ENCODE measurements around the gene KCNJ11. TPM values are rescaled to one million over a fixed set of nuclear protein-coding genes. Genes with fewer than 3 reads are reported as not detected.

Gene KCNJ11
- total and polyA plus RNA-seq, 10 of the 15 experiments (the other 5 are each of a cell fraction or from before 2014, with no cell fraction given) = 0.06 to 0.56 (median 0.21) TPM; not detected in 6

- DNase-seq (ENCODE audit: low read depth, low spot score) = no peak
- no peaks in the 10 kb centered on the region for H3K4me1 ChIP-seq (ENCODE audit: control insufficient read depth, insufficient read depth, low read length)
- H3K9me3 ChIP-seq (replicated peaks; ENCODE audit: control insufficient read depth, insufficient read depth, low read length) = peaks cover 4% of the 10 kb centered on the region; the same call in 2 of the 3 replicates
- RAD21 ChIA-PET (ENCODE audit: unreplicated experiment) = interaction anchor here (0.8 kb wide), 1 partner anchor 149 kb away, joined by 3 read pairs; no protein-coding TSS in a partner anchor
- no TSS peak for BruUV-seq (replicated peaks)
- no peak overlapping the region for H3K4me3 ChIP-seq
- H3K36me3 ChIP-seq (ENCODE audit: control insufficient read depth in 2 of 2, insufficient read depth in 2 of 2, low read length in 1 of 2) = no peaks in the 10 kb centered on the region
- H2AFZ ChIP-seq (ENCODE audit: control insufficient read depth, low read depth, low read length) = no peak overlapping the region
- no peak overlapping the region for H3K4me2 ChIP-seq (ENCODE audit: control insufficient read depth, insufficient read depth)
- H3K79me2 ChIP-seq (ENCODE audit: control insufficient read depth, insufficient read depth, low read length) = no peaks in the 10 kb centered on the region
- POLR2A ChIA-PET = no interaction called here
- 24% methylated on average over 7 of the region's 7 CpGs for WGBS (ENCODE audit: insufficient coverage, insufficient replicate concordance, low lambda C conversion rate, missing lambda C conversion rate)
- H3K27me3 ChIP-seq (replicated peaks in 1 of 2; ENCODE audit: control insufficient read depth in 2 of 2, insufficient read depth in 2 of 2, low read length in 1 of 2) = peaks cover 0 to 2% of the 10 kb centered on the region in 2 experiments; a peak in 1 of 4 replicates
- no peak for FAIRE-seq
- ATAC-seq = no peak
- no peak overlapping the region for H3K9ac ChIP-seq (ENCODE audit: control insufficient read depth, insufficient read depth, low read length)
- no peak overlapping the region for H3K27ac ChIP-seq (ENCODE audit: control insufficient read depth, insufficient read depth)
- SMC1A ChIA-PET (ENCODE audit: uncharacterized antibody, unreplicated experiment) = interaction anchor here (1.7 kb wide), 1 partner anchor 52 kb away, joined by 3 read pairs; no protein-coding TSS in a partner anchor
- CTCF ChIA-PET = interaction anchor here (0.9 to 1.1 kb wide), 3 partner anchors 146 to 149 kb away, joined by 3 to 4 read pairs (median 4); no protein-coding TSS in a partner anchor
- intact Hi-C loops (cut with micrococcal nuclease; ENCODE audit: unreplicated experiment) (no loop called here), in situ Hi-C loops (cut with MboI) (loop anchor here (10.0 kb wide), 1 partner anchor 125 kb away; no protein-coding TSS in a partner anchor)
- H4K20me1 ChIP-seq (ENCODE audit: control insufficient read depth, insufficient read depth) = no peaks in the 10 kb centered on the region; the same call in 1 of the 2 replicates
- no peak for TF ChIP-seq YY1 (IDR thresholded peaks at IDR 0.05; ENCODE audit: low read depth, low read length)
- no peak for TF ChIP-seq SMC3 (IDR thresholded peaks at IDR 0.05; ENCODE audit: borderline replicate concordance, low read length)
- no peak for TF ChIP-seq RBBP5 (conservative IDR thresholded peaks at IDR 0.05)
- TF ChIP-seq ASH2L (IDR thresholded peaks at IDR 0.05; ENCODE audit: borderline replicate concordance, low read depth) = no peak
- TF ChIP-seq WRNIP1 (IDR thresholded peaks at IDR 0.05; ENCODE audit: borderline replicate concordance, low read depth, low read length) = no peak
- no peak for TF ChIP-seq PKNOX1 (IDR thresholded peaks at IDR 0.05)
- no peak for TF ChIP-seq SPI1 (IDR thresholded peaks at IDR 0.05; ENCODE audit: borderline replicate concordance, insufficient read depth, low read depth, low read length)
- TF ChIP-seq NFYB (IDR thresholded peaks at IDR 0.05; ENCODE audit: insufficient read depth, low read depth, low read length) = no peak
- no peak for TF ChIP-seq NFXL1 (IDR thresholded peaks at IDR 0.05; ENCODE audit: borderline replicate concordance)
- no peak for TF ChIP-seq RAD21 (IDR thresholded peaks at IDR 0.05; ENCODE audit: insufficient read depth, low read depth, low read length)
- TF ChIP-seq POLR2AphosphoS2 (IDR thresholded peaks at IDR 0.05; ENCODE audit: low read depth, low read length) = no peak
- no peak for TF ChIP-seq ATF7 (IDR thresholded peaks at IDR 0.05; ENCODE audit: low read depth)
- no peak for TF ChIP-seq ETV6 (conservative IDR thresholded peaks at IDR 0.05 in 1 of 2, IDR thresholded peaks at IDR 0.05 in 1 of 2; ENCODE audit: borderline replicate concordance in 1 of 2, low read depth in 1 of 2)
- TF ChIP-seq CUX1 (IDR thresholded peaks at IDR 0.05; ENCODE audit: insufficient replicate concordance, low read depth, low read length) = no peak
- TF ChIP-seq PBX3 (IDR thresholded peaks at IDR 0.05; ENCODE audit: insufficient replicate concordance, low read depth, low read length) = no peak
Observed at GRCh38 chr11:17379383-17380180, 8.9 kb downstream of the KCNJ11 start.
